Thyroid gland (tissue), 4 donors: ENCODE results near the gene ESYT1.

ENCODE experiments used
- POLR2A ChIP-seq, 2 donors: fragments of 450-650 bp; IDR thresholded peaks; one replicate each; pipeline ENCODE4 v1.6.1; 2017; ENCODE audit warnings: antibody characterized with exemption in 2 of 2, mild to moderate bottlenecking in 2 of 2, moderate library complexity in 1 of 2
- TF ChIP-seq, protein P1 (sequence below), 6 experiments: fragments of 200-600 bp in 3 of 6; fragments of 450-650 bp in 3 of 6; sonication (generic) in 3 of 6; IDR thresholded peaks; one replicate each; pipeline ENCODE4 v1.5.1; 2016 to 2019; ENCODE audit warnings: antibody characterized with exemption in 6 of 6, mild to moderate bottlenecking in 2 of 6, inconsistent platforms in 1 of 6, moderate library complexity in 1 of 6

DNA sequence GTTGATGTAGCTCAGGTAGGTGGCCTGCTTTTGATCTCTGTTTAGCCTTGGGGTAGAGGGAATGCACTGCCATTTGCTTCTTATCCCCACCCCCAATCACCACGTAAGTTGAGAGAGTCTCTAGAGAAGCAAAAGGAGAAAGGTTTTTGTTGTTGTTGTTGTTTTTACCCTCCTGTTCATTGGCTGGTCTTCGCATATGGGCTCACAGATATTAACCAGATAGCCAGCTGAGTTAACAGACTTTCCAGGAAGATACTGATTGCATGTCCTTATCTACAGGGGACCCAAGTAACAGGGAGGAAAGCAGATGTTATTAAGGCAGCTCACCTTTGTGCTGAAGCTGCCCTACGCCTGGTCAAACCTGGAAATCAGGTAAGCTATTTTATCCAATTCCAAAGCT, 20.8 kb upstream of the ESYT1 start:
- TF ChIP-seq, protein P1, sequence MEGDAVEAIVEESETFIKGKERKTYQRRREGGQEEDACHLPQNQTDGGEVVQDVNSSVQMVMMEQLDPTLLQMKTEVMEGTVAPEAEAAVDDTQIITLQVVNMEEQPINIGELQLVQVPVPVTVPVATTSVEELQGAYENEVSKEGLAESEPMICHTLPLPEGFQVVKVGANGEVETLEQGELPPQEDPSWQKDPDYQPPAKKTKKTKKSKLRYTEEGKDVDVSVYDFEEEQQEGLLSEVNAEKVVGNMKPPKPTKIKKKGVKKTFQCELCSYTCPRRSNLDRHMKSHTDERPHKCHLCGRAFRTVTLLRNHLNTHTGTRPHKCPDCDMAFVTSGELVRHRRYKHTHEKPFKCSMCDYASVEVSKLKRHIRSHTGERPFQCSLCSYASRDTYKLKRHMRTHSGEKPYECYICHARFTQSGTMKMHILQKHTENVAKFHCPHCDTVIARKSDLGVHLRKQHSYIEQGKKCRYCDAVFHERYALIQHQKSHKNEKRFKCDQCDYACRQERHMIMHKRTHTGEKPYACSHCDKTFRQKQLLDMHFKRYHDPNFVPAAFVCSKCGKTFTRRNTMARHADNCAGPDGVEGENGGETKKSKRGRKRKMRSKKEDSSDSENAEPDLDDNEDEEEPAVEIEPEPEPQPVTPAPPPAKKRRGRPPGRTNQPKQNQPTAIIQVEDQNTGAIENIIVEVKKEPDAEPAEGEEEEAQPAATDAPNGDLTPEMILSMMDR (IDR thresholded peaks at IDR 0.05) = no peak
- TF ChIP-seq POLR2A (IDR thresholded peaks at IDR 0.05) = no peak
